NB4 (cell line): ENCODE results near the gene TMEM44.
A peak's percentile ranks its signal among the peaks of the same experiment; 100 is the strongest.
"Not testable (repeated sequence)": the region's sequence is repeated elsewhere in the genome, so short reads cannot be mapped to it uniquely, and the experiment has no call there.

Experiments used
- DNase-seq: peaks from one replicate; pipeline ENCODE4 v3.0.0; 2010; ENCODE audit warnings: low read depth
- H3K4me3 ChIP-seq: one replicate; pipeline ENCODE4 v1.5.1; 2011; ENCODE audit warnings: mild to moderate bottlenecking, low read depth, low read length, moderate library complexity
- MAX ChIP-seq: IDR thresholded peaks from 2 replicates; pipeline ENCODE4 v1.6.1; 2011; ENCODE audit warnings: low read depth, low read length
- MYC ChIP-seq: IDR thresholded peaks from 2 replicates; pipeline ENCODE4 v1.6.1; 2011; ENCODE audit warnings: low read depth, low read length
- POLR2A ChIP-seq: IDR thresholded peaks from 2 replicates; pipeline ENCODE4 v1.6.1; 2011; ENCODE audit warnings: mild to moderate bottlenecking; ENCODE audit not compliant: insufficient read length; ENCODE audit errors: extremely low read depth
- TF ChIP-seq, protein P1 (sequence below): IDR thresholded peaks from one replicate; pipeline ENCODE4 v1.5.1; 2012; ENCODE audit warnings: low read depth, low read length

Gene TMEM44

DNA sequence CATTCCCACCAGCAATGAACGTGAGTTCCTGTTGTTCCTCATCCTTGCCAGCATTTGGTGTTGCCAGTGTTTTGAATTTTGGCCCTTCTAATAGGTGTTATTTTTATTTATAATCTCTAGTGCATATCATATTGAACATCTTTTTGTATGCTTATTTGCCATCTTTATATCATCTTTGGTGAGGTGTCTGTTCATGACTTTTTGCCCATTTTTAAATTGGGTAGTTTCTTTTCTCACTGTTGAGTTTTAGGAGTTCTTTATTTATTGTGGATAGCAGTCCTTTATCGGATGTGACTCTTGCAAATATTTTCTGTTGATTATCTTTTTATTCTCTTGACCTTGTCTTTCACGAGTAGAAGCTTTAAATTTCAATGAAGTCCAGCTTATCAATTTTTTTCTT lies 86.2 kb downstream of the TMEM44 start:
- TF ChIP-seq MYC: no peak
- TF ChIP-seq POLR2A: no peak
- TF ChIP-seq, protein P1, sequence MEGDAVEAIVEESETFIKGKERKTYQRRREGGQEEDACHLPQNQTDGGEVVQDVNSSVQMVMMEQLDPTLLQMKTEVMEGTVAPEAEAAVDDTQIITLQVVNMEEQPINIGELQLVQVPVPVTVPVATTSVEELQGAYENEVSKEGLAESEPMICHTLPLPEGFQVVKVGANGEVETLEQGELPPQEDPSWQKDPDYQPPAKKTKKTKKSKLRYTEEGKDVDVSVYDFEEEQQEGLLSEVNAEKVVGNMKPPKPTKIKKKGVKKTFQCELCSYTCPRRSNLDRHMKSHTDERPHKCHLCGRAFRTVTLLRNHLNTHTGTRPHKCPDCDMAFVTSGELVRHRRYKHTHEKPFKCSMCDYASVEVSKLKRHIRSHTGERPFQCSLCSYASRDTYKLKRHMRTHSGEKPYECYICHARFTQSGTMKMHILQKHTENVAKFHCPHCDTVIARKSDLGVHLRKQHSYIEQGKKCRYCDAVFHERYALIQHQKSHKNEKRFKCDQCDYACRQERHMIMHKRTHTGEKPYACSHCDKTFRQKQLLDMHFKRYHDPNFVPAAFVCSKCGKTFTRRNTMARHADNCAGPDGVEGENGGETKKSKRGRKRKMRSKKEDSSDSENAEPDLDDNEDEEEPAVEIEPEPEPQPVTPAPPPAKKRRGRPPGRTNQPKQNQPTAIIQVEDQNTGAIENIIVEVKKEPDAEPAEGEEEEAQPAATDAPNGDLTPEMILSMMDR: no peak
- no peak for TF ChIP-seq MAX
- no peak for DNase-seq
- H3K4me3 ChIP-seq: no peak overlapping the region

- DNase-seq, H3K4me3 ChIP-seq: not testable (repeated sequence)
Measured at GRCh38 chr3:194545538-194545937, 87.7 kb downstream of the TMEM44 start.

- TF ChIP-seq, protein P1: no peak
- TF ChIP-seq POLR2A (no peak), MAX (no peak), MYC (no peak)
- no peak overlapping the region for H3K4me3 ChIP-seq
- no peak for DNase-seq
Measured at GRCh38 chr3:194543550-194543949, 89.7 kb downstream of the TMEM44 start.

GRCh38 chr3:194541483-194541882 lies 91.7 kb downstream of the TMEM44 start:
- H3K4me3 ChIP-seq: no peak overlapping the region
- TF ChIP-seq MYC (no peak), MAX (no peak), POLR2A (no peak)
- TF ChIP-seq, protein P1: no peak
- DNase-seq: no peak

DNA sequence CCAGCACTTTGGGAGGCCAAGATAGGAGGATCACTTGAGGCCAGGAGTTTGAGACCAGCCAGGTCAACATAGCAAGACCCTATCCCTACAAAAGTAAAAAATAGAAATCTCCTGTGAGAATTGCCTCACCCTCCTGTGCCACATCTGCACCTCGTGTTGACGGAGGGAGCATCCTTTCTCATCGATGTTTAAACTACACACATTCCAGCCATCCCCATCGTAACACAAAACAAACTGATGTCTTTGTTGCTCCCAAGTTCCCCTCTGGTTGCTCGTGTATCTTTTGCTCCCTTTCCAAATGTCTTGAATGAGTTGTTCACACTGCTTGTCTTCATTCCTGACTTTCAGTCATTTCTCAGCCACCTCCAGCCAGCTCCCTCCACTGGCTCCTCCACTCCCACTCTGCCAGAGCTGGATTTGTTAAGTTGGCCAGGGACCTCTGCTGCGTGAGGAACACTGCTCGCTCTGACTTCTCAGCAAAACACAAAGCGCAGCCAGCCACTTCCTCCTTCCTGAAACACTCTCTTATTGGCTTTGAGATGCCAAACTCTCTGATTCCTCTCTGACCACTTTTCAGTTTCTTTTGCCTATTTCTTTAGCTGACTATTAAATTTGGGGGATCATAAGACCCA lies 92.8 kb downstream of the TMEM44 start:
- peak; percentile 45 for DNase-seq
- no peak overlapping the region for H3K4me3 ChIP-seq
- TF ChIP-seq, protein P1: no peak
- TF ChIP-seq MAX: no peak
- TF ChIP-seq POLR2A: no peak
- TF ChIP-seq MYC: no peak

- TF ChIP-seq MAX (no peak), MYC (no peak), POLR2A (no peak)
- TF ChIP-seq, protein P1: no peak
Measured at GRCh38 chr3:194539498-194539897, 93.7 kb downstream of the TMEM44 start.

More at GRCh38 chr3:194539498-194539897, 93.7 kb downstream of the TMEM44 start:
- DNase-seq: no peak
- H3K4me3 ChIP-seq: no peak overlapping the region
